ENCODE measurements around the gene ARHGAP44. TPM values are rescaled to one million over a fixed set of nuclear protein-coding genes. Genes with fewer than 3 reads are reported as not detected.

ARHGAP44 gene
- total RNA-seq, 1 experiment from 2014 or later = 17.1 TPM

DNA sequence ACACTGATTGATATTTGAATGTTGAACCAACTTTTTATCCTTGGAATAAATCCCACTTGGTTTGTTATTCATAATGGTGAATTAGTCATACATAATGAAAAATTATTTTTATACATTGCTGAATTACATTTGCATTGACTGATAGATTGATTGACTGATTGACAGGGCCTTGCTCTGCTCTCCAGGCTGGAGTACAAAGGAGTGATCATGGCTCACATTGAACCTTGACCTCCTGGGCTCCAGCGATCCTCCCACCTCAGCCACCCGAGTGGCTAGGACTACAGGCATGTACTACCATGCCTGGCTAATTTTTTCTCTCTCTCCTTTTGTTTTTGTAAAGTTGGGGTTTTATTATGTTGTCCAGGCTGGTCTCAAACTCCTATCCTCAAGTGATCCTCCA lies 97.8 kb downstream of the ARHGAP44 start:
- Mint-ChIP-seq H3K9me3 (ENCODE audit: low read depth, unreplicated experiment) (peaks cover 7% of the 10 kb centered on the region), H3K27ac (ENCODE audit: unreplicated experiment) (no peak overlapping the region), H3K4me1 (ENCODE audit: low read depth, unreplicated experiment) (no peaks in the 10 kb centered on the region), H3K4me3 (ENCODE audit: low read depth, unreplicated experiment) (no peak overlapping the region), H3K36me3 (ENCODE audit: insufficient read depth, unreplicated experiment) (no peaks in the 10 kb centered on the region), H3K27me3 (ENCODE audit: unreplicated experiment) (no peaks in the 10 kb centered on the region)
- no peak for DNase-seq
- TF ChIP-seq, protein P1, sequence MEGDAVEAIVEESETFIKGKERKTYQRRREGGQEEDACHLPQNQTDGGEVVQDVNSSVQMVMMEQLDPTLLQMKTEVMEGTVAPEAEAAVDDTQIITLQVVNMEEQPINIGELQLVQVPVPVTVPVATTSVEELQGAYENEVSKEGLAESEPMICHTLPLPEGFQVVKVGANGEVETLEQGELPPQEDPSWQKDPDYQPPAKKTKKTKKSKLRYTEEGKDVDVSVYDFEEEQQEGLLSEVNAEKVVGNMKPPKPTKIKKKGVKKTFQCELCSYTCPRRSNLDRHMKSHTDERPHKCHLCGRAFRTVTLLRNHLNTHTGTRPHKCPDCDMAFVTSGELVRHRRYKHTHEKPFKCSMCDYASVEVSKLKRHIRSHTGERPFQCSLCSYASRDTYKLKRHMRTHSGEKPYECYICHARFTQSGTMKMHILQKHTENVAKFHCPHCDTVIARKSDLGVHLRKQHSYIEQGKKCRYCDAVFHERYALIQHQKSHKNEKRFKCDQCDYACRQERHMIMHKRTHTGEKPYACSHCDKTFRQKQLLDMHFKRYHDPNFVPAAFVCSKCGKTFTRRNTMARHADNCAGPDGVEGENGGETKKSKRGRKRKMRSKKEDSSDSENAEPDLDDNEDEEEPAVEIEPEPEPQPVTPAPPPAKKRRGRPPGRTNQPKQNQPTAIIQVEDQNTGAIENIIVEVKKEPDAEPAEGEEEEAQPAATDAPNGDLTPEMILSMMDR (IDR thresholded peaks at IDR 0.05; ENCODE audit: unreplicated experiment) = no peak
- intact Hi-C loops (cut with micrococcal nuclease; ENCODE audit: unreplicated experiment) = no loop called here
- no TSS peak for BruUV-seq (replicated peaks)
- CTCF ChIA-PET = no interaction called here

DNA sequence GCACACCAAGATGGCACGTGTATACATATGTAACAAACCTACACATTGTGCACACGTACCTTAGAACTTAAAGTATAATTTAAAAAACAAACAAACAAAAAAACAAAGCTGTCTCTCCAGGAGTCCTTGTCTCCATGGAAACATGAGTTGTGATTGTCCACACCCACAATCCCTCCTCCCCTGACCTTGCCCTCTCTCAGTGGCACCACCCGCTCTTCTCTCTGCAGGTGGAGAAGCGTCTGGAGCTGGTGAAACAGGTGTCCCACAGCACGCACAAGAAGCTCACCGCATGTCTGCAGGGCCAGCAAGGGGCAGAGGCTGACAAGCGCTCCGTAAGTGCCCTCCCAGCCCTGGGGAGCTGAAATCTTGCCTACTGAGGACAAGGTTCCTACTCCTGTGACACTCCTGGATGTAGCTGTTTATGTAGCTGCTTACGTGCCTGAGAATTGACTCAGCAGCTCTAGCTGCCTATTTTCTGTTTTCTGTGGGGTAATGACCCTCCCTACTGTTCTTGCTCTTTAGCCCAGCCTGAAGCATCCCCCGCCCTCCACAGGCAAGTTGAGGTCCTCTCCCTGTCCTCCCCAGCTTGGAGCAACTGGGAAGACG lies 107.0 kb downstream of the ARHGAP44 start:
- CTCF ChIA-PET = no interaction called here
- no peak for DNase-seq
- no TSS peak for BruUV-seq (replicated peaks)
- TF ChIP-seq, protein P1 (IDR thresholded peaks at IDR 0.05; ENCODE audit: unreplicated experiment) = no peak
- H3K4me1 Mint-ChIP-seq (ENCODE audit: low read depth, unreplicated experiment) = no peaks in the 10 kb centered on the region
- intact Hi-C loops (cut with micrococcal nuclease; ENCODE audit: unreplicated experiment) = no loop called here
- no peaks in the 10 kb centered on the region for H3K27me3 Mint-ChIP-seq (ENCODE audit: unreplicated experiment)
- peaks cover 2% of the 10 kb centered on the region for H3K9me3 Mint-ChIP-seq (ENCODE audit: low read depth, unreplicated experiment)
- no peak overlapping the region for H3K27ac Mint-ChIP-seq (ENCODE audit: unreplicated experiment)
- no peak overlapping the region for H3K4me3 Mint-ChIP-seq (ENCODE audit: low read depth, unreplicated experiment)
- H3K36me3 Mint-ChIP-seq (ENCODE audit: insufficient read depth, unreplicated experiment) = peaks cover 5% of the 10 kb centered on the region

DNA sequence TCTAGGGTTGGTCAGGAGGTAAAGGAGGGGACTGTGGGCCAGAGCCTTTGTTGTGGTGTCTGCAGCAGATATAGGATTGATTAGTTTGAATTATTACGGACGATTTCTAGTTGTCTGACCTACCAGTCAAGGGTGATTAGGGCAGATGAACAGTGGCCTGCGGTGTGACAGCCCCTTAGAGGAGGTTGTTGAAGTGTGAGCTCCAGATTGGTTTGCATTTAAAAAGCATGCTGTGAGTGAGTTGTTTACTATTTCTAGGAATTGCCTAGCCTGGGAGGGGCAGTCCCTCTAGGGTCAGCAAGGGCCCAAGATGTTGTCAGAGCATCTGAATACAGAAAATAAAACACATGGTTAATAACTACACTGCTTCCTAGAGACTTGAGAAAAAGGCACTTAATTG lies 108.8 kb downstream of the ARHGAP44 start:
- TF ChIP-seq, protein P1 (IDR thresholded peaks at IDR 0.05; ENCODE audit: unreplicated experiment) = no peak
- CTCF ChIA-PET = no interaction called here
- Mint-ChIP-seq H3K36me3 (ENCODE audit: insufficient read depth, unreplicated experiment) (peaks cover 5% of the 10 kb centered on the region), H3K4me1 (ENCODE audit: low read depth, unreplicated experiment) (peaks cover 14% of the 10 kb centered on the region), H3K4me3 (ENCODE audit: low read depth, unreplicated experiment) (no peak overlapping the region), H3K27me3 (ENCODE audit: unreplicated experiment) (no peaks in the 10 kb centered on the region), H3K9me3 (ENCODE audit: low read depth, unreplicated experiment) (peaks cover 4% of the 10 kb centered on the region), H3K27ac (ENCODE audit: unreplicated experiment) (no peak overlapping the region)
- intact Hi-C loops (cut with micrococcal nuclease; ENCODE audit: unreplicated experiment) = no loop called here
- BruUV-seq (replicated peaks) = no TSS peak
- DNase-seq = no peak

DNA sequence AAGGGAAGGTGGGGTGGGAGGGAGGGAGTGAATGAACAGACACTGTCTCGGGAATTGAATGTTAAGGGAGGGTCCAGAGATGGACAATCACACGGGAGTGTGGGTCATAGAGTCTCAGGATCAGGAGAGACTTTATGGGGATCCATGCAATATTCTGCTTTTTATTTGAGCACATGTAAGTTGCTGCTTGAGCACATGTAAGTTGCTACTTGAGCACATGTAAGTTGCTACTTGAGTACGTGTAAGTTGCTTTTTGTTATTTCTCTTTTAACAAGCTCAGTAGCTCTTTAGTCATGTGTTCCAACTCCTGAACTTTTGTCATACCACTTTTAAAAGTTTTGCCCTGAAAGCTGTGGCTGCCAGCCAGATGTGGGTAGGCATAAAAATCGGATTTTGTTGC lies 110.3 kb downstream of the ARHGAP44 start:
- H3K9me3 Mint-ChIP-seq (ENCODE audit: low read depth, unreplicated experiment) = peaks cover 2% of the 10 kb centered on the region
- intact Hi-C loops (cut with micrococcal nuclease; ENCODE audit: unreplicated experiment) = loop anchor here (10.0 kb wide), 1 partner anchor 105 kb away; no protein-coding TSS in a partner anchor
- H3K4me1 Mint-ChIP-seq (ENCODE audit: low read depth, unreplicated experiment) = peaks cover 15% of the 10 kb centered on the region
- TF ChIP-seq, protein P1 (IDR thresholded peaks at IDR 0.05; ENCODE audit: unreplicated experiment) = no peak
- DNase-seq = no peak
- no peak overlapping the region for H3K27ac Mint-ChIP-seq (ENCODE audit: unreplicated experiment)
- no peaks in the 10 kb centered on the region for H3K27me3 Mint-ChIP-seq (ENCODE audit: unreplicated experiment)
- H3K4me3 Mint-ChIP-seq (ENCODE audit: low read depth, unreplicated experiment) = no peak overlapping the region
- peaks cover 5% of the 10 kb centered on the region for H3K36me3 Mint-ChIP-seq (ENCODE audit: insufficient read depth, unreplicated experiment)
- BruUV-seq (replicated peaks) = no TSS peak
- CTCF ChIA-PET = no interaction called here

All from Calu3 (cell line).